GM12878 (cell line): Measurements from ENCODE around the gene CGREF1. TPM values are rescaled to one million over a fixed set of nuclear protein-coding genes. Genes with fewer than 3 reads are reported as not detected.

Source experiments
- ATAC-seq: fragments of 200-7000 bp; cut with Tn5 transposase; 3 replicates; pipeline ENCODE4 v1.9.1; 2020; ENCODE audit warnings: mild to moderate bottlenecking, moderate library complexity
- BruUV-seq: library from RNA; stranded (reverse); fragments of 400-500 nt; replicated peaks from 2 replicates; lab custom pipeline; 2021; lab: Mats Ljungman, UMichigan
- CTCF ChIA-PET: fragments of 300-600 bp; sonication (Branson Sonifier 250); formaldehyde crosslinking; extraction: SDS; loops from one replicate; lab custom pipeline; 2021; ENCODE audit warnings: inconsistent platforms; lab: Yijun Ruan, JAX
- POLR2A ChIA-PET: fragments of 350-600 bp; formaldehyde crosslinking; extraction: SDS; loops from one replicate; lab custom pipeline; 2021; ENCODE audit warnings: inconsistent platforms; lab: Charles Lee
- RAD21 ChIA-PET: fragments of 300-600 bp; sonication (Branson Sonifier 250); formaldehyde crosslinking; loops from one replicate; lab custom pipeline; 2023; ENCODE audit warnings: antibody characterized with exemption; ENCODE audit not compliant: unreplicated experiment; lab: Charles Lee
- SMC1A ChIA-PET: fragments of 300-600 bp; sonication (Branson Sonifier 250); formaldehyde crosslinking; loops from one replicate; lab custom pipeline; 2023; ENCODE audit not compliant: unreplicated experiment, uncharacterized antibody; lab: Charles Lee
- DNase-seq: peaks from one replicate; pipeline ENCODE4 v3.0.0-alpha.2; 2011; ENCODE audit warnings: low read depth, low spot score
- FAIRE-seq: peaks from 3 replicates; lab custom pipeline; 2011; peaks lifted over from hg19 to GRCh38; lab: Jason Lieb, UNC
- H2AFZ ChIP-seq: 2 replicates; pipeline ENCODE4 v1.6.0; 2011; ENCODE audit warnings: low read depth, low read length, control low read depth; ENCODE audit not compliant: control insufficient read depth
- H3K27ac ChIP-seq: 2 replicates; pipeline ENCODE4 v1.5.1; 2011; ENCODE audit warnings: control low read depth; ENCODE audit not compliant: control insufficient read depth, insufficient read depth
- H3K27me3 ChIP-seq, 2 experiments: replicated peaks in 1 of 2; 2 replicates each; pipeline versions ENCODE4 v1.6.0 to v1.6.1; 2011; ENCODE audit warnings: low read length in 1 of 2; ENCODE audit not compliant: control insufficient read depth in 2 of 2, insufficient read depth in 2 of 2
- H3K36me3 ChIP-seq, 2 experiments: 2 replicates each; pipeline ENCODE4 v1.5.1; 2011; ENCODE audit warnings: low read length in 1 of 2; ENCODE audit not compliant: control insufficient read depth in 2 of 2, insufficient read depth in 2 of 2
- H3K4me1 ChIP-seq: 2 replicates; pipeline ENCODE4 v1.6.1; 2011; ENCODE audit warnings: mild to moderate bottlenecking, low read length, moderate library complexity, mixed read lengths; ENCODE audit not compliant: control insufficient read depth, insufficient read depth
- H3K4me2 ChIP-seq: 2 replicates; pipeline ENCODE4 v1.6.0; 2011; ENCODE audit warnings: control low read depth; ENCODE audit not compliant: control insufficient read depth, insufficient read depth
- H3K4me3 ChIP-seq: fragments of 200-600 bp; sonication (generic); 2 replicates; pipeline ENCODE4 v1.5.1; 2016
- H3K79me2 ChIP-seq: 2 replicates; pipeline ENCODE4 v1.6.0; 2011; ENCODE audit warnings: low read length; ENCODE audit not compliant: control insufficient read depth, insufficient read depth
- H3K9ac ChIP-seq: 2 replicates; pipeline ENCODE4 v1.8.0; 2011; ENCODE audit warnings: low read length, control low read depth, mixed read lengths; ENCODE audit not compliant: control insufficient read depth, insufficient read depth
- H3K9me3 ChIP-seq: replicated peaks from 3 replicates; pipeline ENCODE4 v1.5.1; 2011; ENCODE audit warnings: mild to moderate bottlenecking, low read length; ENCODE audit not compliant: control insufficient read depth, insufficient read depth
- H4K20me1 ChIP-seq: 2 replicates; pipeline ENCODE4 v1.6.0; 2011; ENCODE audit not compliant: control insufficient read depth, insufficient read depth
- CBFB ChIP-seq: IDR thresholded peaks from 2 replicates; pipeline ENCODE4 v1.6.1; 2016; ENCODE audit warnings: antibody characterized with exemption, low read depth
- CTCF ChIP-seq, 3 experiments: IDR thresholded peaks in 2 of 3; conservative IDR thresholded peaks in 1 of 3; 2 replicates each; pipeline ENCODE4 v1.5.1; 2011; ENCODE audit warnings: low read depth in 3 of 3, low read length in 3 of 3, mild to moderate bottlenecking in 3 of 3, control low read depth in 2 of 3, moderate library complexity in 2 of 3, inconsistent platforms in 1 of 3, mixed read lengths in 1 of 3; ENCODE audit not compliant: control insufficient read depth in 2 of 3, insufficient read depth in 1 of 3; ENCODE audit errors: extremely low read depth in 1 of 3
- E2F8 ChIP-seq: fragments of 450-650 bp; IDR thresholded peaks from 2 replicates; pipeline ENCODE4 v1.6.1; 2018; ENCODE audit warnings: mild to moderate bottlenecking, low read depth, moderate library complexity; ENCODE audit not compliant: partially characterized antibody
- E4F1 ChIP-seq: fragments of 450-650 bp; IDR thresholded peaks from 2 replicates; pipeline ENCODE4 v1.6.1; 2018; ENCODE audit warnings: borderline replicate concordance, mild to moderate bottlenecking; ENCODE audit not compliant: partially characterized antibody
- FOXM1 ChIP-seq: IDR thresholded peaks from 2 replicates; pipeline ENCODE4 v1.6.1; 2012; ENCODE audit warnings: low read depth, mild to moderate bottlenecking, inconsistent platforms, low read length, moderate library complexity
- MYB ChIP-seq: fragments of 150-350 bp; IDR thresholded peaks from 2 replicates; pipeline ENCODE4 v1.6.1; 2014; ENCODE audit warnings: mild to moderate bottlenecking, low read depth, low read length, borderline replicate concordance
- NR2F1 ChIP-seq: fragments of 450-650 bp; conservative IDR thresholded peaks from 2 replicates; pipeline ENCODE4 v1.6.1; 2017; ENCODE audit warnings: mild to moderate bottlenecking
- RAD51 ChIP-seq: fragments of 450-650 bp; IDR thresholded peaks from 2 replicates; pipeline ENCODE4 v1.6.1; 2016; ENCODE audit warnings: moderate library complexity, mild to moderate bottlenecking, inconsistent platforms
- RBBP5 ChIP-seq: fragments of 200-600 bp; sonication (generic); conservative IDR thresholded peaks from 2 replicates; pipeline ENCODE4 v1.6.1; 2016
- RCOR1 ChIP-seq: conservative IDR thresholded peaks from 2 replicates; pipeline ENCODE4 v1.6.1; 2012; ENCODE audit warnings: low read depth, low read length, improper control_type of control experiment
- SREBF1 ChIP-seq: IDR thresholded peaks from 2 replicates; pipeline ENCODE4 v1.6.1; 2012; ENCODE audit warnings: mild to moderate bottlenecking, low read length
- STAT3 ChIP-seq: IDR thresholded peaks from 2 replicates; pipeline ENCODE4 v1.6.1; 2011; ENCODE audit warnings: low read depth, low read length, improper control_type of control experiment
- ZBTB33 ChIP-seq: fragments of 450-650 bp; IDR thresholded peaks from 2 replicates; pipeline ENCODE4 v1.6.1; 2017; ENCODE audit warnings: mild to moderate bottlenecking
- ZNF274 ChIP-seq: IDR thresholded peaks from one replicate; pipeline ENCODE4 v1.8.0; 2011; ENCODE audit not compliant: insufficient read length, insufficient read depth
- WGBS: methylation state at CpG from one replicate; pipeline ENCODE4 v1.1.6; 2016; ENCODE audit warnings: low lambda C conversion rate; ENCODE audit not compliant: insufficient replicate concordance, insufficient coverage; ENCODE audit errors: missing lambda C conversion rate; 5-methylcytosine and 5-hydroxymethylcytosine counted together
- in situ Hi-C: fragments of 300-500 bp; cut with MboI; formaldehyde crosslinking; loops from 9 replicates; pipeline ENCODE4 v1.14.3; 2018; ENCODE audit warnings: mixed read lengths
- intact Hi-C: fragments of 100-400 bp; cut with micrococcal nuclease; formaldehyde crosslinking; loops from one replicate; pipeline ENCODE4 v1.14.2; 2022; ENCODE audit not compliant: unreplicated experiment
- polyA plus RNA-seq, 11 experiments: library from polyadenylated mRNA; depleted of rRNA in 4 of 11; unstranded in 6 of 11; stranded (reverse) in 5 of 11; fragments of >200 nt; fragmentation: Nextera tagmentation in 4 of 11; fragmentation: Illumina TruSeq in 1 of 11; extraction: Ambion mirVana in 4 of 11; extraction: Trizol in 1 of 11; gene quantifications; 1 replicate in 1 of 11; 2 replicates in 10 of 11; pipeline versions ENCODE4 v1.2.1 to v1.2.3, GENCODE V29; 2011 to 2016; ENCODE audit warnings: inconsistent platforms in 2 of 11, missing spikeins in 2 of 11, low read depth in 1 of 11
- total RNA-seq, 4 experiments: library from RNA; depleted of rRNA in 3 of 4; stranded (reverse); fragments of >200 nt in 3 of 4; fragmentation: Illumina TruSeq in 1 of 4; extraction: Trizol in 1 of 4; gene quantifications; 2 replicates each; pipeline versions ENCODE4 v1.2.1 to v1.2.3, GENCODE V29; 2013 to 2021

CGREF1 gene
- total and polyA plus RNA-seq, 10 of the 15 experiments (the other 5 are each of a cell fraction or from before 2014, with no cell fraction given), result 0.06 to 0.21 TPM; not detected in 8

- SMC1A ChIA-PET, result interaction anchor here (1.5 kb wide), 1 partner anchor 12 kb away, joined by 3 read pairs; no protein-coding TSS in a partner anchor
- Histone ChIP-seq H3K4me3 (no peak overlapping the region), H3K4me2 (no peak overlapping the region), H3K9ac (no peak overlapping the region), H3K4me1 (peaks cover 4% of the 10 kb centered on the region), H3K27ac (no peak overlapping the region), H3K9me3 (no peaks in the 10 kb centered on the region), H4K20me1 (no peaks in the 10 kb centered on the region), H3K36me3 (peaks cover 3 to 27% of the 10 kb centered on the region in 2 experiments), H3K27me3 (no peaks in the 10 kb centered on the region), H2AFZ (no peak overlapping the region), H3K79me2 (0 out of 2 replicates have a peak, but pooled peaks cover 1% of the 10 kb centered on the region)
- POLR2A ChIA-PET, result interaction anchor here (0.8 to 8.9 kb wide), 3 partner anchors 15 to 26 kb away, joined by 3 to 139 read pairs (median 3); partner anchors contain the start of gene OST4
- DNase-seq (no peak), FAIRE-seq (no peak), ATAC-seq (no peak)
- in situ Hi-C loops, result no loop called here
- intact Hi-C loops, result loop anchor here (5.0 kb wide), 1 partner anchor 267 kb away; the partner anchor contains the start of gene CENPA
- TF ChIP-seq E2F8, result no peak
- no peak for TF ChIP-seq NR2F1
- TF ChIP-seq MYB, result no peak
- TF ChIP-seq ZBTB33, result no peak
- TF ChIP-seq RBBP5, result no peak
- TF ChIP-seq FOXM1, result no peak
- TF ChIP-seq RAD51, result no peak
- no peak for TF ChIP-seq RCOR1
- TF ChIP-seq E4F1, result no peak
- no peak for TF ChIP-seq ZNF274
- TF ChIP-seq CTCF (IDR thresholded peaks at IDR 0.05 in 2 of 3, conservative IDR thresholded peaks at IDR 0.05 in 1 of 3; ENCODE audit: control insufficient read depth in 2 of 3, extremely low read depth in 1 of 3, insufficient read depth in 1 of 3, low read depth in 3 of 3, low read length in 3 of 3), result no peak
- TF ChIP-seq STAT3, result no peak
- TF ChIP-seq SREBF1, result no peak
- no peak for TF ChIP-seq CBFB
- CTCF ChIA-PET, result interaction anchor here (1.1 to 2.9 kb wide), 2 partner anchors 10 to 42 kb away, joined by 5 to 7 read pairs; no protein-coding TSS in a partner anchor
- WGBS, result 98% methylated on average over 11 of the region's 11 CpGs
- RAD21 ChIA-PET, result no interaction called here
- no TSS peak for BruUV-seq
Measured at GRCh38 chr2:27054721-27055120, 64.2 kb downstream of the CGREF1 start.
